Activated CD4-positive, alpha-beta T cell treated with anti-CD3 and anti-CD28 coated beads, Interleukin-2, amount 10 ng/mL, durations not matched to agents 24 days and 14 days (primary cell): ENCODE results near the gene HOXA9. TPM values are rescaled to one million over a fixed set of nuclear protein-coding genes. Genes with fewer than 3 reads are reported as not detected.

Experiments used
- DNase-seq: peaks from one replicate; pipeline ENCODE4 v3.0.0; 2022
- H3K27ac Mint-ChIP-seq: one replicate; pipeline ENCODE4 v1.8.0; 2022; ENCODE audit warnings: mild to moderate bottlenecking, mixed read lengths
- H3K27me3 Mint-ChIP-seq: one replicate; pipeline ENCODE4 v1.8.0; 2022; ENCODE audit warnings: mixed read lengths
- H3K36me3 Mint-ChIP-seq: one replicate; pipeline ENCODE4 v1.8.0; 2022; ENCODE audit warnings: low read depth, mild to moderate bottlenecking, mixed read lengths
- H3K4me1 Mint-ChIP-seq: one replicate; pipeline ENCODE4 v1.8.0; 2021; ENCODE audit warnings: mixed read lengths
- H3K4me3 Mint-ChIP-seq: one replicate; pipeline ENCODE4 v1.8.0; 2022; ENCODE audit warnings: mild to moderate bottlenecking, moderate library complexity, mixed read lengths
- H3K9me3 Mint-ChIP-seq: one replicate; pipeline ENCODE4 v1.8.0; 2021; ENCODE audit warnings: mixed read lengths
- intact Hi-C: fragments of 100-400 bp; cut with micrococcal nuclease; formaldehyde crosslinking; loops from one replicate; pipeline ENCODE4 v1.15.1; 2023
- total RNA-seq: library from RNA; stranded (reverse); gene quantifications from 2 replicates; pipeline ENCODE4 v1.2.3, GENCODE V29; 2022

HOXA9 gene
- total RNA-seq, 1 donor from 2014 or later: not detected

DNA sequence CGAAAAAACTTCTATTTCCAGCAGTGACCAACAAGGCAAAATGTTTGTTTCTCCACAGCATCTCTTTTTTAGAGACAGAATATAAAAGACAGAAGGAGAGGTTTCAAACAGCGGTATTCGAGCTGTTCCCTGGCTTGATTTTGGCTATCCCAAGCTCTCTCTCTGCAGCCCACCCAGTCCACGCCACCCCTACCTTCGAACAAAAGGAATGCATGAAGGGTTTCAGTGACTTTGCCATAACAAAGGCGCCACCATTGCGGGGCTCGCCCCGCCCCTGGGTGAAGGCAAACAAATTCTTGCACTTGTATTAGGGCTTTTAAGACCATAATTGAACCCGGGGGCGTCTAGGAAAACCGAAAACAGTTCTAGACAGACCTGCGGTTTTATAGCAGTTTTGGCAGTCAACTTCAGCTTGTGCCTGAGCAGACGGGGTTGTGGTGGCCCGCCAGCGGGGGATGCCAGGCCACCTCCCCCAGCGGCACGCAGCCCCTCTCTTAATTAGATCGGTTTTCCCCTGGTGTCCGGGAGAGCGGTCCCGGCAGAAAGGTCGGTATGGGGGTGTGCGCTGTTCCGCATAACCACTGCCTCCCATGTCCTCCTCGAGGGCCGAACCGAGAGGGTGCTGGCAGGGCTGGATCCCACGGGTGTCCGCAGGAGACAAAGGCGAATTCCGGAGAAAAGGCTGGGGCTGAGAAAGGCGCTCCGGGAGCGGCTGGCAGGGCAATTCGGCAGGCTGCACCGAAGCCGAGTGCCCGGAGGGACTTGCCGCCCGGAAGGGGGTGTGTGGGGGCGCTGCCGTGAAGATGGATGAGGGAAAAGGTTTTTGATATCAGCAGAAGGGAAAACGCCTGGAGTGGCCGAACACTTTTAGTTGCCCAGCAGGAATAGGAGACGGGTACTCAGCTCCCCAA is 22.4 kb upstream of the HOXA9 start:
- H3K27me3 Mint-ChIP-seq: peaks cover 87% of the 10 kb centered on the region
- peak overlapping the region; percentile 64 for H3K4me3 Mint-ChIP-seq
- no peak overlapping the region for H3K27ac Mint-ChIP-seq
- H3K9me3 Mint-ChIP-seq: no peaks in the 10 kb centered on the region
- DNase-seq: no peak
- peaks cover 15% of the 10 kb centered on the region for H3K4me1 Mint-ChIP-seq
- H3K36me3 Mint-ChIP-seq: peaks cover 8% of the 10 kb centered on the region
- intact Hi-C loops: no loop called here

DNA sequence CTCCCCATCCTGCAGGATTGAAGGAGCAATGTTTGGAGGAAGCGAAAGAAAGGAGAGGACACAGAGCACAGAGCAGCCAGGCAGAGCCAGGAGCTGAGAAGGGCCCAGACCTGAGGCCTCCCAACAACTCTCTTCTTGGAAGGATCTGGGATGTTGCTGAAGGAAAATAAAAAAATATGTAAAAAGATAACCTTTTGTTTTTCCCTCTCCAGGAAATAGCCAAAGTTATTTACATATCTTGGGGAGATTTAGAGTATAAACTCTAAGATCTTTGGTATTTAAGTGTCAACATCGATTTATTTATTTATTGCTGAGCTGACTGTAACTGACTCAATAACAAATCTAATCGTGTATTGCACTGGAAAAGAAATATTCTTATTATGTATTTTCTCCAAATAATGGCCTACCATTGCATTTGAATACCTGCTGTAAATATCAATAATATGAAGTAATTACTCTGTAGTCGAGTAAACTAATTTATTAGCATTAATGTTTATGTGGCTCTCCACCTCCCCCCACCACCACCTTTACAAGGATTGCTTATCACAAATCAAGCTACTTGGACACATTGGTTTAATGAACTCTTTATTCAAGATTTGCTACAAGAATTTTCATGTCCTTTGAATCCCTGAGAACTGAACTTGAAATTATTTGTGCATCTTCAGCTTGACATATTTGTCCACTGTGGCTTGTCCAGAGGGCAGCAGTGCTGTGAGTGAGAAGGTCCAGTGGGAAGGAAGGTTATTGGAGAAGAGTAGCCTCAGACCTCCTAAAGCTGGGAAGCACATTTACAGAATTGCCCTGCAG is 21.5 kb upstream of the HOXA9 start:
- Mint-ChIP-seq H3K4me3 (no peak overlapping the region), H3K4me1 (peaks cover 15% of the 10 kb centered on the region), H3K27me3 (peaks cover 87% of the 10 kb centered on the region), H3K27ac (no peak overlapping the region), H3K36me3 (peaks cover 8% of the 10 kb centered on the region), H3K9me3 (no peaks in the 10 kb centered on the region)
- no peak for DNase-seq
- intact Hi-C loops: no loop called here

DNA sequence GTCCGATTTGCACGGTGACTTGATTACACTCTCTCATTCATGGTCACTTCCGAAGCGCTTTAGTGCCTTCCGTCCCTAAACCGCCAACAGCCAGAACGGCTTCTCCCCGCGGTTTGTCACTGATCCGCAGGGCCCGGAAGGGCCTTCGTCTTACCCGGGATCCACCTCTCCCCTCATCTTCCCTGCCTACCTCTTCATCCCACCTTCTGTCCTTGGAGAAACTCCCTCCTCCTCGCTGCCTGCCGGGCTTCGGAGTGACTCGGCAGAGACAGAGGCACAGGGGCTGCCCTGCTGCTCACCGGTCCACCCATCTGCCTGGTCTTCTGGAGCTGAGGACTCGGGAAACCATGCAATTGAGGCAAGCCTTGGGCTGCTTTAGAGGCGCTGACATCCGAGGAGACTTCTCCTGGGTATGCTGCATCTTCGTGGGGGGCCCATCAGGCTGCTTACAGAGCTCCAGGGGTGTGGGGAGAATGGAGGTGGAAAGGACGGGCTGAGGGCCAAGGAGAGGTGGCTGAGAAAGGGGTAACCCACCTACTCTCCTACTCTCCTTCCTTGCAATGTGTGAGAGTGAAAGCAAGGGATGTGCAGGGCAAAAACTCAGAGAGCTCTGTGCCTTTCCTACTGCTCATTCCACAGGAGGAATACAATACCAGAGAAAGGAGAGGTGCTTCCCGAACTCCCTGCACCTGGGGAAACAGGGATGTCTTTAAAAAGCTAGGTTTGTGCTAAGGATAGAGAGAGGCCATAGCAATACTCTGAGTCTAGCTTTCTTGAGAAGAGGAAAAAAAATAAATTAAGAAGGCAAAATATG is 20.7 kb upstream of the HOXA9 start:
- Mint-ChIP-seq H3K27ac (peak overlapping the region; percentile 75), H3K27me3 (peaks cover 85% of the 10 kb centered on the region), H3K36me3 (peaks cover 8% of the 10 kb centered on the region), H3K4me3 (peak overlapping the region; percentile 63), H3K9me3 (no peaks in the 10 kb centered on the region), H3K4me1 (peaks cover 15% of the 10 kb centered on the region)
- DNase-seq: no peak
- intact Hi-C loops: loop anchor here (2.0 kb wide), 2 partner anchors 13 to 15 kb away; no protein-coding TSS in a partner anchor

DNA sequence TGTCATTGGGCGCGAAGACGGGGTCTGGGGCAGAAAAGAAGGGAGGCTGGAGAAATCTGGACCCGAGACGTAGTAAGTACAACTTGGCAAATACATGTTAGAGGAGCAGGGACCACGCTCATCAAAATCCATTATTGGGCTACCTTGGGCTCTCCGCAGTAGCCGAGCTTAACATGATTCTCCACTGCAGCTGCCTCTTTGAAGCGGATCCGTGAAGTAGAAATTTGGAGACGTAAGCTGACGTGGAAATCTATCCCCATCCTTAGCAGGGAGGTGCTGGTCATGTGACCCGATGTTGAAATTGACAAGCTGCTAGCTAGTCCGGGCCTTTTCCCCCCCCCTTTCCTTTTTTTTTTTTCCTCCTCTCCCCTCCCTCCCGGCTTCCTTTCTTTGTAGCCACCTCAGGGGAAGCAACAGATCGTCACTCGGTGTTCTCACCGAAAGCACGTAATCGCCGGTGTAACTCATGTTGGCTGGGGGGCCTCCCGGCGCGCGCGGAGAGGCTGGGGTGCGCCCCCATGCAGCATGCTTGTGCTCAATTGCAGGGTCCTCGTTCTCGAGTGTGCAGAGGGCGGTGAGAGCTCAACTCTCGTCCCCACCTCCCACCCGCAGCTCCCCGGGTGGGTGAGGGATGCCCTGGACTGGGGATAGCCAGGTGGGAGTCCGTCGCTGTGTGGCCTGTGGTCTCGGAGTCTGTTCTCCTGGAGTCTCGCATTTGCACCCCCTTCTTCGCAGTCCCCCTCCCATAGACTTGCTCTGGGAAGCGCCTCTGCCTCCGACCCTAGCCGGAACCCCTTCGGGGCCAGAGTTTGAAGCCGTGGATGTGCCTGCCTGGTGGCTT is 19.9 kb upstream of the HOXA9 start, which contains the start of gene HOXA11:
Gene HOXA11 (minus strand): TSS at position 220 of the 841 bp plus-strand sequence. CDS start 88 bp downstream, at position 132.
- H3K9me3 Mint-ChIP-seq: no peaks in the 10 kb centered on the region

DNA sequence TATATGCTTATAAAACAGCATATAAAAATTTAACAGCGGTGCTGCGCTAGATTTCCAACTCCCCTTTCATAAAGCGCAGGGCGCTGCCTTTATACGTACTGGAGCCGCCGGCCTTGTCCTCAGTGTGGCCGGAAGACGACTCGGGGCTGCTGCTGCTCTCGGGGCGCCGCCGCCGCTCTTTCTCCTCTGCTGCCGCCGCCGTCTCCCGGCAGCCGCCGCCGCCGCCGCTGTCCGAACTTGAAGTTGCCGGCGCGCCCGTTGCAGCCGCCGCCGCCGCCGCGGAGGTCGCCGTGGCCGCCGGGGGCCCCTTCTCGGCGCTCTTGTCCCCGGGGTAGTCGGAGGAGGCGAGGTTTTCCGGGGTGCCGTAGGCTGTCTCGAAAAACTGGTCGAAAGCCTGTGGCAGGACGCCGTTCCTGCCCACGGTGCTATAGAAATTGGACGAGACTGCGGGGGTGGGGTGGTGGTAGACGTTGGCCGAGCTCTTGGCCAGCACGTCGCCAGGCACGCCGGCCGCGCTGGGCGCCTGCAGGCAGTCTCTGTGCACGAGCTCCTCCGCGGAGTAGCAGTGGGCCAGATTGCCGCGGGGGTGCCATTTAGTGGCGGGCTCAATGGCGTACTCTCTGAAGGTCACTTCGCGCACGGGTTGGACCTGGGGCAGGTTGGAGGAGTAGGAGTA is 19.1 kb upstream of the HOXA9 start:
- peak overlapping the region; percentile 78 for H3K27ac Mint-ChIP-seq
- H3K9me3 Mint-ChIP-seq: no peaks in the 10 kb centered on the region
- peaks cover 8% of the 10 kb centered on the region for H3K36me3 Mint-ChIP-seq
- intact Hi-C loops: loop anchor here (2.0 kb wide), 2 partner anchors 14 kb away; no protein-coding TSS in a partner anchor
- peak overlapping the region; percentile 56 for H3K4me3 Mint-ChIP-seq
- peaks cover 78% of the 10 kb centered on the region for H3K27me3 Mint-ChIP-seq
- peaks cover 18% of the 10 kb centered on the region for H3K4me1 Mint-ChIP-seq
- peak; percentile 69 for DNase-seq

More for the DNA sequence above, 19.9 kb upstream of the HOXA9 start, which contains the start of gene HOXA11:
- Mint-ChIP-seq H3K4me1 (peaks cover 15% of the 10 kb centered on the region), H3K4me3 (peak within 1 kb of the TSS; percentile 63), H3K27ac (peak within 1 kb of the TSS; percentile 78), H3K27me3 (peaks cover 81% of the 10 kb centered on the region), H3K36me3 (peaks cover 8% of the 10 kb centered on the region)
- DNase-seq: no peak
- intact Hi-C loops: loop anchor here (2.0 kb wide), 2 partner anchors 14 kb away; no protein-coding TSS in a partner anchor

DNA sequence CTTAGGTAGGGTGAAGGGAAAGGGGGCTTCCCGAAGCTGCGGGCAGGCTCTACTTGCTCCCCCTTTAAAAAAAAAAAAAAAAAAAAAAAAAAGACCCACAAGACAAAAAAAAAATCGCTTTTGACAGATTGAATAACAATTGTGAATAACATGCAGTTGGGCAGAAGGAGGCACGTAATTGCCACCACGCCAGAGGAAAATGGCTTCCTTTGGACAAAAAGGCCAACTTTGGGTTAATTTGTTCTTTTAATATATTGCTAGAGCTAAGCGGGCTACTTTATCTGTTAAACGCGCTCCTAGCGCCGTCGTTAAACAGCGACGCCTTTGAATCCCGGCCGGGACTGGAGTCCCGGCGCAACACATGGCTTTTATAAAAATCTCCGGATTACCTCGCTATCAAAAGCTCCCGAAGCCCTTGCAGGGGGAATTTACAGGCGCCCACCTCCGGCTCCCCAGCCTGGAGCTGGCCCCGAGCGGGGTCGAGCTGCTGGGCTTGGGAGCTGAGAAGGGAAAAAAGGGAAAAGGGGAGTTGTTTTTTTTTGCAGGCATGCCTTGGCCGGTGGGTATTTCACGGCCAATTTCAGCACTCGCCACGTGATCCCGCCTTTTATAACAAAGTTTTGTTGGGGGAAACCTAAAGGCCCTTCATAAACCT is 18.5 kb upstream of the HOXA9 start:
- H3K4me3 Mint-ChIP-seq: no peak overlapping the region
- peaks cover 79% of the 10 kb centered on the region for H3K27me3 Mint-ChIP-seq
- H3K36me3 Mint-ChIP-seq: peaks cover 8% of the 10 kb centered on the region
- no peak overlapping the region for H3K27ac Mint-ChIP-seq
- peaks cover 18% of the 10 kb centered on the region for H3K4me1 Mint-ChIP-seq
- intact Hi-C loops: loop anchor here (2.0 kb wide), 2 partner anchors 13 to 15 kb away; no protein-coding TSS in a partner anchor
- no peaks in the 10 kb centered on the region for H3K9me3 Mint-ChIP-seq
- peak; percentile 60 for DNase-seq

DNA sequence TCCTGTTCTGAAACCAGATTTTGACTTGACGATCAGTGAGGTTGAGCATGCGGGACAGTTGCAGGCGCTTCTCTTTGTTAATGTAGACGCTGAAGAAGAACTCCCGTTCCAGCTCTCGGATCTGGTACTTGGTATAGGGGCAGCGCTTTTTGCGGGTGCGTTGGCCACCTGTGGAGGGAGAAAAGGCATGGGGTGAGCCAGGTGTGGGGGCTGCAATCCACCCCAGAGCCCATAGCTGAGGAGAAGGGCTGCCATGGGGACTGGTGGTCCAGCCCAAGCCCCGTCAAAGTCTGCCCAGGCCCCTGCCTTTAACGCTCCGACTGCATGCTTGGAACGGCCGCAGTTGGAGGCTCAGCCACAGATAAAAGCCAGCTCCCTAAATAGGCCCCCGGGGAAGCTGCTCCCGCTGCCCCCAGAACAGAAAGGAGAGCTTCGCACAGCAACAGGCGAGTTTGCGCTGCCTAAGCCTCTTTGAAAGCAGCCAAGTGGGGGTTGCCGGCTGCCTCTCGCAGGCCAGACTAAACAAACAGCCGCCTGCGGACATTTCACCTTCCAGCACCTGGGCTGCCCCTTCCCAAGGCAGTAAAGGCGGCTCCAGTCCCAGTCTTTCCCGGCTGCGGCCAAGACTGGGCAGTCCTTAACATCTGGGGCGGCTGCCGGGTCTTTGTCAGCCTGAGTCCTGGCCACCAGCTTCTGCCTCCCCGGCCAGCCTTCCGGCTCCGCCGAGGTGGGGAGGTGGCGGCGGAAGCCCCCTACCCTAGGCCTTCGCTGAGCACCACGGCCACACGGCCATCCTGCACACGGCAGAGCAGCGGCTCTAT is 17.7 kb upstream of the HOXA9 start:
- Mint-ChIP-seq H3K4me3 (no peak overlapping the region), H3K27ac (no peak overlapping the region), H3K27me3 (peaks cover 76% of the 10 kb centered on the region), H3K36me3 (peaks cover 8% of the 10 kb centered on the region), H3K9me3 (no peaks in the 10 kb centered on the region), H3K4me1 (peaks cover 13% of the 10 kb centered on the region)
- DNase-seq: no peak
- intact Hi-C loops: no loop called here

DNA sequence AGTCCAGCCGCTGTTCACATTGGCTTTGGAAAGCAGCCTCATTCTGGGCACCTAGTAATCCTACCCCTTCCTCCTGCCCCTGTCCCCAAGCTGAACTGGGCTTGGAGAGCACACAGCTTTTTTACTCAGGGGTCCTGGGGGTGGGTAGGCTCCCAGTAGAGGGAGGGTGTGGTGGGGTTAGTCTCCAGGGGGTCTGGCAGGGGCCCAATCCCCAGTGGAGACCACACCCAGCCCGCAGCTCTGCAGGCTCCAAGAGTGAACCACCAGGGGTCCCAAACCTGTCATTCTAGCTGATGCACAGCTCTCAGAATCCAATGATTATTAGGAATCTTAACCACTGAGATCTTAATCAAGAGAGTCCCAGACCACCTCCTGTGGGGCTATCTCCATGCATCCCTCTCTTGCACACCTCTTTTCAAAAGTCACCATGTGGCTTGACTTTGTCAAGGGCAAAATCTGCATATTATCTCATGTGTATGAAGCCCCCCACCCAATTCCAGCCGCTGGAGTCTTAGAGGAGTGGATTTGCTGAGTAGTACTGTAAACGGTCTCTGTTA is 17.0 kb upstream of the HOXA9 start:
- Mint-ChIP-seq H3K4me1 (peaks cover 13% of the 10 kb centered on the region), H3K27me3 (peaks cover 74% of the 10 kb centered on the region), H3K9me3 (no peaks in the 10 kb centered on the region), H3K27ac (no peak overlapping the region), H3K36me3 (peaks cover 8% of the 10 kb centered on the region), H3K4me3 (no peak overlapping the region)
- no peak for DNase-seq
- intact Hi-C loops: no loop called here

DNA sequence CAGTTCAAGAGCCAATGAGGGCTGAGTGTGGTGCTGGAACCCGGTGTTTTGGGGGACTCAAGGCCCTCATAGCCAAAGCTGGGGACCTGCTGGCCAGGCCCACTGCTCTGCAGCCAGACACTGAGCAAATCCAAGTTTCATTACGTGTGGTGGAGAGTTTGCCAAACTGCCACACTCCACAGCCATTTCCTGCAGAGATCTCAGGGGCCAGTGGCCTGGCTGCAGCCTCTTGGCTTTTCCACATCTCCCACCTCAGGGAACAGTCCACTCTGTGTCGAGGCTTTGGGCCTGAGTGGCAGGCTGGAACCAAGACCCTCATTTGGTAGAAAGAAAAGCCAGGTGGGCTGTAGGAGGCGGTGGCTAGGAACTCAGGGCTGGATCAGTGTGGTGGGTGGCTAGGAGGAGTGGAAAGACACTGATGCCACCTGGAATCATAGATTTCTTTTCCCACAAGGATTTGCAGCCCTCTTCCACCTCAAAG is 16.5 kb upstream of the HOXA9 start:
- no peak overlapping the region for H3K27ac Mint-ChIP-seq
- intact Hi-C loops: no loop called here
- H3K36me3 Mint-ChIP-seq: peaks cover 8% of the 10 kb centered on the region
- no peak overlapping the region for H3K4me3 Mint-ChIP-seq
- H3K27me3 Mint-ChIP-seq: peaks cover 69% of the 10 kb centered on the region
- H3K4me1 Mint-ChIP-seq: peaks cover 13% of the 10 kb centered on the region
- H3K9me3 Mint-ChIP-seq: no peaks in the 10 kb centered on the region
- DNase-seq: no peak

DNA sequence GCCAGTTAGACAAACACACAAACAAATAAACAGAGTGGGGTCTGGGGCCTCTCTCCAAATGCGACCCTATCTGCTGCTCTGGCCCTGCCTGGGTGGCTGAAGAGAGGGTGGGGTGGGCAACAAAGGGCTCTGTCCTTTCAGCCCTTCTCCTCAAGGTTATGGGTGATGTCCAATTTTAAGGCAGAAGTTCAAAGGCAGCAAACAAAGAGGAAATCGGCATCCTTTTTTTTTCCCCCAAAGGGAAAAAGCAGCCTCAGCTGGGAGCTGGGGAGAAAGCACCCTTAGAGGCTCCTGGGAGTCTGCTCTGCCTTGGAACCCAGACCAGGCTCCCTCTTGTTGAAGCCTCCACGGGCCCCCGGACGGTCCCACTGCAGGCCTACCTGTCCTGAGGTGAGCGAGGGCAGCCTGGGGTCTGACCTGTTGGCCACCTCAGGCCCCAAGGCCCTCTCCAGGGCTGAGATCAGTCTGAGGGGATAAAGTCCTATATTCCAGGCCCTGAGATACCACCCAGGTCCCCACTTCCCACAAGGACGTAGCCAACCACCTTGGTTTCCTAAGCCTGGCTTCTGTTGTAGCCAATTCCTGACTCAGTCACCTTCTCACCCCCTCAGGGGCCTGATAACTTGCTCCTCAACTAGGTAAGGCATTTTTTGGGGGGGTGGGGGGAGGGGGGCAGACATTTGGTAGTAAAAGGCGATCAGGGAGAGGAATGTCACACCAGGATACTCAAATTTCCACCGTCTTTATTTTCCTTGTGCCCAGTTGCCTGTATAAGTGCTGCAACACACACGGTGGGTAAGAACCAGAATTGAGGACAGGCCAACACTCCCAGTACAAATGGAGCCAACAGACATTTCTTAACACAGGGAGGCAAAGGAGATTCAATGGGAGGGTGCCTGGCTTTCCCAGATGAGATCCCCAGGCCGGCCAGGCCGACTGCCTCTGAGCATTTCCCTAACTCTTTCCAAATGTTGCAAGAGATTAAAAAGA is 15.4 kb upstream of the HOXA9 start:
- no peak overlapping the region for H3K4me3 Mint-ChIP-seq
- peaks cover 5% of the 10 kb centered on the region for H3K36me3 Mint-ChIP-seq
- DNase-seq: no peak
- H3K27ac Mint-ChIP-seq: no peak overlapping the region
- intact Hi-C loops: no loop called here
- no peaks in the 10 kb centered on the region for H3K9me3 Mint-ChIP-seq
- peaks cover 10% of the 10 kb centered on the region for H3K4me1 Mint-ChIP-seq
- H3K27me3 Mint-ChIP-seq: peaks cover 65% of the 10 kb centered on the region
